ENCODE data around the gene TUBB6. TPM values are rescaled to one million over a fixed set of nuclear protein-coding genes. Genes with fewer than 3 reads are reported as not detected.

TUBB6 gene
- polyA plus RNA-seq, 1 donor from 2014 or later = 3.8 TPM

DNA sequence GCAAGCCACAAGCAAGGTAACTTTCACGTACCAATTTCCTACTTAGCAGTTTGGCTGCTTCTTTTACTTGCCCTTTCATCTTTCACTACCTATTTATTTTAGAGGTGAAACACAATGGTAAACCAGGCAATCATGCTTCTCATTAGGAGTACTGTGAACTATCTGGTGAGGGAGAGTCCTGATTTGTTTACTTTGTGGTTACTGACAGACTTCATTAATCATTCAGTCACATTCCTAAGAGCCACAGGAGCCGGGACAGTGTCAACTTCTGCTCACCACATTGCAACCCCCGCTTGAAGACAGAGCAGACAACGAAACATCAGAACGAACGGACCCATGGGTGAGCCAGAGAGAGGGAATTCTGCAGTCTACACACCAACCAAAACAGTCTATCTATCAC lies 28.8 kb downstream of the TUBB6 start:
- Histone ChIP-seq H2AFZ (ENCODE audit: low read depth, low read length) (no peak overlapping the region), H3K9me2 (ENCODE audit: insufficient read depth, low read length) (no peaks in the 10 kb centered on the region), H3K79me2 (replicated peaks; ENCODE audit: insufficient read depth, low read length) (no peaks in the 10 kb centered on the region), H3K4me2 (ENCODE audit: low read length) (no peak overlapping the region), H3K9ac (ENCODE audit: low read length) (no peak overlapping the region), H3K36me3 (ENCODE audit: insufficient read depth, low read length) (peaks cover 4% of the 10 kb centered on the region), H3K4me3 (ENCODE audit: low read length) (no peak overlapping the region), H3K9me3 (ENCODE audit: low read length) (no peaks in the 10 kb centered on the region), H4K20me1 (ENCODE audit: insufficient read depth) (no peaks in the 10 kb centered on the region), H3K27ac (ENCODE audit: low read length) (no peak overlapping the region), H3K27me3 (ENCODE audit: insufficient read depth, low read depth, low read length) (no peaks in the 10 kb centered on the region), H3F3A (ENCODE audit: insufficient read depth, low read length, poor library complexity, severe bottlenecking) (no peaks in the 10 kb centered on the region)
- no peak for TF ChIP-seq MXI1 (conservative IDR thresholded peaks at IDR 0.05; ENCODE audit: poor library complexity, severe bottlenecking)
- no peak for TF ChIP-seq SMC3 (conservative IDR thresholded peaks at IDR 0.05; ENCODE audit: poor library complexity)

DNA sequence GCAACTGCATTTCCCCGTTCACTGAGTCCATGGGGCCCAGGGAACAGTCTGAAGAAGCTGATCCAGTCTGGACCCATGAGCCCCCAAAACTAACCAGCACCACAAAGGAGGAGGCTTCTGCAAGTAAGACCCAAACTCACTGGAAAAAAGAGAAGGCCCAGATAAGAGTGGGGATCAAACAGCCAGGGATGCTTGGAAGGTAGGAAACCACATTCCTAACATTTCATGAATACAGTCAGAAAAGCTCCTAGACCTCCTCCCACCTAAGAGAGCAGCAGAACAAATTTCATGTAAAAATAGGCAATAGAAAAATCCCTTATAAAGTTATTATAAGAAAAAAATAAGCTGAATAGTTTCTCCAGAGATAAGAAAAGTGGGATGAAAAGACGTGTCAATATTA lies 30.3 kb downstream of the TUBB6 start:
- H3K79me2 ChIP-seq (replicated peaks; ENCODE audit: insufficient read depth, low read length) = no peaks in the 10 kb centered on the region
- no peaks in the 10 kb centered on the region for H4K20me1 ChIP-seq (ENCODE audit: insufficient read depth)
- peaks cover 4% of the 10 kb centered on the region for H3K36me3 ChIP-seq (ENCODE audit: insufficient read depth, low read length)
- no peak overlapping the region for H3K27ac ChIP-seq (ENCODE audit: low read length)
- no peak overlapping the region for H3K9ac ChIP-seq (ENCODE audit: low read length)
- H2AFZ ChIP-seq (ENCODE audit: low read depth, low read length) = no peak overlapping the region
- no peaks in the 10 kb centered on the region for H3F3A ChIP-seq (ENCODE audit: insufficient read depth, low read length, poor library complexity, severe bottlenecking)
- TF ChIP-seq EP300 (conservative IDR thresholded peaks at IDR 0.05; ENCODE audit: poor library complexity, severe bottlenecking) (no peak), TAF1 (IDR thresholded peaks at IDR 0.05; ENCODE audit: low read depth) (no peak), SMC3 (conservative IDR thresholded peaks at IDR 0.05; ENCODE audit: poor library complexity) (no peak), MXI1 (conservative IDR thresholded peaks at IDR 0.05; ENCODE audit: poor library complexity, severe bottlenecking) (no peak), EZH2 (IDR thresholded peaks at IDR 0.05; ENCODE audit: borderline replicate concordance, insufficient read depth, low read length, poor library complexity, severe bottlenecking) (no peak), REST (IDR thresholded peaks at IDR 0.05; ENCODE audit: borderline replicate concordance) (no peak), RAD21 (conservative IDR thresholded peaks at IDR 0.05) (no peak), POLR2AphosphoS5 (IDR thresholded peaks at IDR 0.05) (no peak)
- TF ChIP-seq, protein P1, sequence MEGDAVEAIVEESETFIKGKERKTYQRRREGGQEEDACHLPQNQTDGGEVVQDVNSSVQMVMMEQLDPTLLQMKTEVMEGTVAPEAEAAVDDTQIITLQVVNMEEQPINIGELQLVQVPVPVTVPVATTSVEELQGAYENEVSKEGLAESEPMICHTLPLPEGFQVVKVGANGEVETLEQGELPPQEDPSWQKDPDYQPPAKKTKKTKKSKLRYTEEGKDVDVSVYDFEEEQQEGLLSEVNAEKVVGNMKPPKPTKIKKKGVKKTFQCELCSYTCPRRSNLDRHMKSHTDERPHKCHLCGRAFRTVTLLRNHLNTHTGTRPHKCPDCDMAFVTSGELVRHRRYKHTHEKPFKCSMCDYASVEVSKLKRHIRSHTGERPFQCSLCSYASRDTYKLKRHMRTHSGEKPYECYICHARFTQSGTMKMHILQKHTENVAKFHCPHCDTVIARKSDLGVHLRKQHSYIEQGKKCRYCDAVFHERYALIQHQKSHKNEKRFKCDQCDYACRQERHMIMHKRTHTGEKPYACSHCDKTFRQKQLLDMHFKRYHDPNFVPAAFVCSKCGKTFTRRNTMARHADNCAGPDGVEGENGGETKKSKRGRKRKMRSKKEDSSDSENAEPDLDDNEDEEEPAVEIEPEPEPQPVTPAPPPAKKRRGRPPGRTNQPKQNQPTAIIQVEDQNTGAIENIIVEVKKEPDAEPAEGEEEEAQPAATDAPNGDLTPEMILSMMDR (IDR thresholded peaks at IDR 0.05; ENCODE audit: poor library complexity, severe bottlenecking) = no peak
- no peak overlapping the region for H3K4me3 ChIP-seq (ENCODE audit: low read length)
- no peaks in the 10 kb centered on the region for H3K9me3 ChIP-seq (ENCODE audit: low read length)
- no peak overlapping the region for H3K4me2 ChIP-seq (ENCODE audit: low read length)
- no peaks in the 10 kb centered on the region for H3K27me3 ChIP-seq (ENCODE audit: insufficient read depth, low read depth, low read length)
- no peaks in the 10 kb centered on the region for H3K9me2 ChIP-seq (ENCODE audit: insufficient read depth, low read length)

All from neural cell (in vitro differentiated cells).